Neural cell (in vitro differentiated cells): ENCODE data around the gene PMCH. TPM values are rescaled to one million over a fixed set of nuclear protein-coding genes. Genes with fewer than 3 reads are reported as not detected.

Experiments
- H2AFZ ChIP-seq: fragments of 200-600, 300-800 bp; sonication (generic), shearing (Covaris generic); 2 replicates; pipeline ENCODE4 v1.6.0; 2014; ENCODE audit warnings: low read depth, mild to moderate bottlenecking, antibody characterized with exemption, low read length, moderate library complexity
- H3F3A ChIP-seq: fragments of 200-600 bp; shearing (Covaris generic); 2 replicates; pipeline ENCODE4 v1.6.1; 2016; ENCODE audit warnings: mild to moderate bottlenecking, moderate library complexity, mixed read lengths, antibody characterized with exemption, low read length; ENCODE audit not compliant: insufficient read depth, poor library complexity, severe bottlenecking
- H3K27ac ChIP-seq: fragments of 200-600, 300-800 bp; sonication (generic), shearing (Covaris generic); 2 replicates; pipeline ENCODE4 v1.5.1; 2014; ENCODE audit warnings: mild to moderate bottlenecking, low read length, moderate library complexity
- H3K27me3 ChIP-seq: fragments of 300-800, 200-600 bp; sonication (generic), shearing (Covaris generic); 2 replicates; pipeline ENCODE4 v1.6.0; 2014; ENCODE audit warnings: mild to moderate bottlenecking, low read depth, low read length, moderate library complexity; ENCODE audit not compliant: insufficient read depth
- H3K36me3 ChIP-seq: fragments of 300-800, 200-600 bp; sonication (generic), shearing (Covaris generic); 2 replicates; pipeline ENCODE4 v1.5.1; 2014; ENCODE audit warnings: mild to moderate bottlenecking, antibody characterized with exemption, low read length, moderate library complexity; ENCODE audit not compliant: insufficient read depth
- H3K4me2 ChIP-seq: fragments of 300-800, 200-600 bp; sonication (generic), shearing (Covaris generic); 2 replicates; pipeline ENCODE4 v1.6.0; 2014; ENCODE audit warnings: mild to moderate bottlenecking, low read length
- H3K4me3 ChIP-seq: fragments of 300-800, 200-600 bp; sonication (generic), shearing (Covaris generic); 2 replicates; pipeline ENCODE4 v1.5.1; 2014; ENCODE audit warnings: mild to moderate bottlenecking, low read length, moderate library complexity
- H3K79me2 ChIP-seq: fragments of 200-600 bp; shearing (Covaris generic); replicated peaks from 2 replicates; pipeline ENCODE4 v1.6.0; 2014; ENCODE audit warnings: mild to moderate bottlenecking, low read length, moderate library complexity; ENCODE audit not compliant: insufficient read depth
- H3K9ac ChIP-seq: fragments of 300-800, 200-600 bp; sonication (generic), shearing (Covaris generic); 2 replicates; pipeline ENCODE4 v1.6.1; 2016; ENCODE audit warnings: mild to moderate bottlenecking, low read length, mixed read lengths
- H3K9me2 ChIP-seq: fragments of 200-600 bp; shearing (Covaris generic); 2 replicates; pipeline ENCODE4 v1.6.1; 2016; ENCODE audit warnings: mild to moderate bottlenecking, low read length, mixed read lengths; ENCODE audit not compliant: insufficient read depth
- H3K9me3 ChIP-seq: fragments of 200-600, 300-800 bp; sonication (generic), shearing (Covaris generic); 2 replicates; pipeline ENCODE4 v1.6.1; 2016; ENCODE audit warnings: mild to moderate bottlenecking, mixed run types, low read length, moderate library complexity, mixed read lengths
- H4K20me1 ChIP-seq: fragments of 200-600 bp; shearing (Covaris generic); 2 replicates; pipeline ENCODE4 v1.6.1; 2016; ENCODE audit warnings: mild to moderate bottlenecking, mixed run types; ENCODE audit not compliant: insufficient read depth
- EP300 ChIP-seq: fragments of 450-650 bp; conservative IDR thresholded peaks from 2 replicates; pipeline ENCODE4 v1.6.1; 2014; ENCODE audit warnings: antibody characterized with exemption, mild to moderate bottlenecking, moderate library complexity; ENCODE audit not compliant: poor library complexity, severe bottlenecking
- EZH2 ChIP-seq: fragments of 200-600, 300-800 bp; shearing (Covaris generic), sonication (generic); IDR thresholded peaks from 2 replicates; pipeline ENCODE4 v1.6.1; 2014; ENCODE audit warnings: antibody characterized with exemption, low read length, borderline replicate concordance, mild to moderate bottlenecking; ENCODE audit not compliant: insufficient read depth, poor library complexity, severe bottlenecking
- MXI1 ChIP-seq: fragments of 450-650 bp; conservative IDR thresholded peaks from 2 replicates; pipeline ENCODE4 v1.6.1; 2014; ENCODE audit warnings: antibody characterized with exemption, mild to moderate bottlenecking; ENCODE audit not compliant: poor library complexity, severe bottlenecking
- POLR2AphosphoS5 ChIP-seq: IDR thresholded peaks from 2 replicates; pipeline ENCODE4 v1.6.1; 2012
- RAD21 ChIP-seq: fragments of 450-650 bp; conservative IDR thresholded peaks from 2 replicates; pipeline ENCODE4 v1.6.1; 2014; ENCODE audit warnings: antibody characterized with exemption, mild to moderate bottlenecking, moderate library complexity
- SMC3 ChIP-seq: fragments of 450-650 bp; conservative IDR thresholded peaks from 2 replicates; pipeline ENCODE4 v1.6.1; 2014; ENCODE audit warnings: antibody characterized with exemption, mild to moderate bottlenecking, moderate library complexity; ENCODE audit not compliant: poor library complexity
- TAF1 ChIP-seq: IDR thresholded peaks from 2 replicates; pipeline ENCODE4 v1.6.1; 2012; ENCODE audit warnings: low read depth
- polyA plus RNA-seq: library from polyadenylated mRNA; depleted of rRNA; stranded (reverse); fragments of >200 nt; gene quantifications from 2 replicates; pipeline ENCODE4 v1.2.3, GENCODE V29; 2014
- TF ChIP-seq, protein P1 (sequence below): fragments of 450-650 bp; IDR thresholded peaks from 2 replicates; pipeline ENCODE4 v1.5.1; 2014; ENCODE audit warnings: antibody characterized with exemption, mild to moderate bottlenecking, moderate library complexity; ENCODE audit not compliant: poor library complexity, severe bottlenecking
- TF ChIP-seq, protein P2 (sequence below): IDR thresholded peaks from 2 replicates; pipeline ENCODE4 v1.6.1; 2012; ENCODE audit warnings: borderline replicate concordance

Gene PMCH
- polyA plus RNA-seq, 1 donor from 2014 or later: not detected

DNA sequence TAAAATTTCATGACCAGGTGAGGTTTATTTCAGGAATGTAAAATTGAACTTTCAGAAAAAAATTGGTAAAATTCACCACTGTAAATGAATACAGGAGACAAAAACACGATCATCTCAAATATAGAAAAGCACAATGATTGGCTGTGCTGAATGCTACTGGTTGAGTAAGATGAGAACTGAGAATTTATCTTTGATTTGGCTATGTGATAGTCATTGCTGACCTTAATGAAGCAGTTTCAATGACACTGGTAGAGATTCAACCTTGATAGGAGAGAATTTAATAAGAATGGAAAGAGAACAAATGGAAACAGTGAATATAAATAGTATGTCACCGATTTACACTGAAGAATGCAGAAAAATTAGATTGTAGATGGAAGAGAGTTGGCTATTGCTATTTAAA, 6.4 kb upstream of the PMCH start:
- H3K36me3 ChIP-seq: no peaks in the 10 kb centered on the region
- H3K4me3 ChIP-seq: no peak overlapping the region
- no peaks in the 10 kb centered on the region for H3K27me3 ChIP-seq
- H3K9ac ChIP-seq: no peak overlapping the region
- no peaks in the 10 kb centered on the region for H4K20me1 ChIP-seq
- H2AFZ ChIP-seq: no peak overlapping the region
- H3K4me2 ChIP-seq: no peak overlapping the region
- no peak overlapping the region for H3K27ac ChIP-seq
- H3K79me2 ChIP-seq: no peaks in the 10 kb centered on the region
- TF ChIP-seq RAD21: no peak
- no peak for TF ChIP-seq POLR2AphosphoS5
- TF ChIP-seq TAF1: no peak
- TF ChIP-seq, protein P1, sequence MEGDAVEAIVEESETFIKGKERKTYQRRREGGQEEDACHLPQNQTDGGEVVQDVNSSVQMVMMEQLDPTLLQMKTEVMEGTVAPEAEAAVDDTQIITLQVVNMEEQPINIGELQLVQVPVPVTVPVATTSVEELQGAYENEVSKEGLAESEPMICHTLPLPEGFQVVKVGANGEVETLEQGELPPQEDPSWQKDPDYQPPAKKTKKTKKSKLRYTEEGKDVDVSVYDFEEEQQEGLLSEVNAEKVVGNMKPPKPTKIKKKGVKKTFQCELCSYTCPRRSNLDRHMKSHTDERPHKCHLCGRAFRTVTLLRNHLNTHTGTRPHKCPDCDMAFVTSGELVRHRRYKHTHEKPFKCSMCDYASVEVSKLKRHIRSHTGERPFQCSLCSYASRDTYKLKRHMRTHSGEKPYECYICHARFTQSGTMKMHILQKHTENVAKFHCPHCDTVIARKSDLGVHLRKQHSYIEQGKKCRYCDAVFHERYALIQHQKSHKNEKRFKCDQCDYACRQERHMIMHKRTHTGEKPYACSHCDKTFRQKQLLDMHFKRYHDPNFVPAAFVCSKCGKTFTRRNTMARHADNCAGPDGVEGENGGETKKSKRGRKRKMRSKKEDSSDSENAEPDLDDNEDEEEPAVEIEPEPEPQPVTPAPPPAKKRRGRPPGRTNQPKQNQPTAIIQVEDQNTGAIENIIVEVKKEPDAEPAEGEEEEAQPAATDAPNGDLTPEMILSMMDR: no peak
- no peak for TF ChIP-seq EZH2
- TF ChIP-seq EP300: no peak
- TF ChIP-seq, protein P2, sequence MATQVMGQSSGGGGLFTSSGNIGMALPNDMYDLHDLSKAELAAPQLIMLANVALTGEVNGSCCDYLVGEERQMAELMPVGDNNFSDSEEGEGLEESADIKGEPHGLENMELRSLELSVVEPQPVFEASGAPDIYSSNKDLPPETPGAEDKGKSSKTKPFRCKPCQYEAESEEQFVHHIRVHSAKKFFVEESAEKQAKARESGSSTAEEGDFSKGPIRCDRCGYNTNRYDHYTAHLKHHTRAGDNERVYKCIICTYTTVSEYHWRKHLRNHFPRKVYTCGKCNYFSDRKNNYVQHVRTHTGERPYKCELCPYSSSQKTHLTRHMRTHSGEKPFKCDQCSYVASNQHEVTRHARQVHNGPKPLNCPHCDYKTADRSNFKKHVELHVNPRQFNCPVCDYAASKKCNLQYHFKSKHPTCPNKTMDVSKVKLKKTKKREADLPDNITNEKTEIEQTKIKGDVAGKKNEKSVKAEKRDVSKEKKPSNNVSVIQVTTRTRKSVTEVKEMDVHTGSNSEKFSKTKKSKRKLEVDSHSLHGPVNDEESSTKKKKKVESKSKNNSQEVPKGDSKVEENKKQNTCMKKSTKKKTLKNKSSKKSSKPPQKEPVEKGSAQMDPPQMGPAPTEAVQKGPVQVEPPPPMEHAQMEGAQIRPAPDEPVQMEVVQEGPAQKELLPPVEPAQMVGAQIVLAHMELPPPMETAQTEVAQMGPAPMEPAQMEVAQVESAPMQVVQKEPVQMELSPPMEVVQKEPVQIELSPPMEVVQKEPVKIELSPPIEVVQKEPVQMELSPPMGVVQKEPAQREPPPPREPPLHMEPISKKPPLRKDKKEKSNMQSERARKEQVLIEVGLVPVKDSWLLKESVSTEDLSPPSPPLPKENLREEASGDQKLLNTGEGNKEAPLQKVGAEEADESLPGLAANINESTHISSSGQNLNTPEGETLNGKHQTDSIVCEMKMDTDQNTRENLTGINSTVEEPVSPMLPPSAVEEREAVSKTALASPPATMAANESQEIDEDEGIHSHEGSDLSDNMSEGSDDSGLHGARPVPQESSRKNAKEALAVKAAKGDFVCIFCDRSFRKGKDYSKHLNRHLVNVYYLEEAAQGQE: no peak
- no peaks in the 10 kb centered on the region for H3K9me3 ChIP-seq
- H3F3A ChIP-seq: no peaks in the 10 kb centered on the region
- no peaks in the 10 kb centered on the region for H3K9me2 ChIP-seq

DNA sequence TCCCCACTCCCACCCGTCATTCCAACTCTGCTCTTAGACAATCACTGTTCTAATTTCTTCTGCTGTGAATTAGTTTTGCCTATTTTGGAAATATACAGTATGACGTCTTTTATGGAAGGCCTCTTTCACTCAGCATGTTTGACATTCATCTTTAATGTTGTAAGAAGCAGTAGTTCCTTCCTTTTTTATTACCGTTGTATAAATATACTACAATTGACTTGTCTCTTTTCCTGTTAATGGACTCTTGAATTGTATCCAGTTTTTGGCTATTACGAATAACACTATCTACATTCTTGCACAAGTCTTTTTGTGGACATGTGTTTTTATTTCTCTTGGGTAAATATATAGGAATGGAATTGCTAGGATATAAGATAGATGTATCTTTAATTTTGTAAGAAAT, 4.9 kb upstream of the PMCH start:
- Histone ChIP-seq H3F3A (no peaks in the 10 kb centered on the region), H3K79me2 (no peaks in the 10 kb centered on the region), H4K20me1 (no peaks in the 10 kb centered on the region), H3K9me3 (no peaks in the 10 kb centered on the region), H3K9ac (no peak overlapping the region), H3K27me3 (no peaks in the 10 kb centered on the region), H3K36me3 (no peaks in the 10 kb centered on the region), H3K4me2 (no peak overlapping the region), H3K9me2 (no peaks in the 10 kb centered on the region), H3K27ac (no peak overlapping the region), H3K4me3 (no peak overlapping the region), H2AFZ (no peak overlapping the region)
- no peak for TF ChIP-seq MXI1
- TF ChIP-seq RAD21: no peak
- no peak for TF ChIP-seq SMC3
- TF ChIP-seq, protein P1: no peak
- no peak for TF ChIP-seq EP300
- no peak for TF ChIP-seq POLR2AphosphoS5
